Measurements from ENCODE around the gene GLRB. TPM values are rescaled to one million over a fixed set of nuclear protein-coding genes. Genes with fewer than 3 reads are reported as not detected.
"Not testable (repeated sequence)": the region's sequence is repeated elsewhere in the genome, so short reads cannot be mapped to it uniquely, and the experiment has no call there.

The GLRB gene
- total RNA-seq, 2 donors from 2014 or later: 7.9 to 9.7 TPM

GRCh38 chr4:157151711-157152110 is 75.8 kb downstream of the GLRB start:
- no peak for ATAC-seq (ENCODE audit: insufficient number of reproducible peaks, low FRiP score, low read depth)
- no peak overlapping the region for H3K27ac ChIP-seq
- no peak for TF ChIP-seq CTCF (IDR thresholded peaks at IDR 0.05)
- H3K36me3 ChIP-seq: no peaks in the 10 kb centered on the region
- H3K4me1 ChIP-seq (ENCODE audit: control insufficient read depth in 1 of 2, low read depth in 2 of 2): no peaks in the 10 kb centered on the region
- H3K27me3 ChIP-seq (replicated peaks; ENCODE audit: insufficient read depth): no peaks in the 10 kb centered on the region
- no peak for DNase-seq (ENCODE audit: low spot score)
- H3K4me3 ChIP-seq: no peak overlapping the region
- no peaks in the 10 kb centered on the region for H3K9me3 ChIP-seq

GRCh38 chr4:157165935-157166610 is 90.1 kb downstream of the GLRB start:
- no peak for DNase-seq (ENCODE audit: low spot score)
- Histone ChIP-seq H3K36me3 (no peaks in the 10 kb centered on the region), H3K9me3 (no peaks in the 10 kb centered on the region), H3K27ac (no peak overlapping the region), H3K27me3 (replicated peaks; ENCODE audit: insufficient read depth) (no peaks in the 10 kb centered on the region), H3K4me1 (ENCODE audit: control insufficient read depth in 1 of 2, low read depth in 2 of 2) (no peaks in the 10 kb centered on the region), H3K4me3 (no peak overlapping the region)
- no peak for ATAC-seq (ENCODE audit: insufficient number of reproducible peaks, low FRiP score, low read depth)
- no peak for TF ChIP-seq CTCF (IDR thresholded peaks at IDR 0.05)

GRCh38 chr4:157170321-157170720 is 94.4 kb downstream of the GLRB start:
- Histone ChIP-seq H3K4me3 (no peak overlapping the region), H3K9me3 (no peaks in the 10 kb centered on the region), H3K4me1 (ENCODE audit: control insufficient read depth in 1 of 2, low read depth in 2 of 2) (no peaks in the 10 kb centered on the region), H3K27ac (no peak overlapping the region), H3K36me3 (no peaks in the 10 kb centered on the region), H3K27me3 (replicated peaks; ENCODE audit: insufficient read depth) (no peaks in the 10 kb centered on the region)
- no peak for TF ChIP-seq CTCF (IDR thresholded peaks at IDR 0.05)
- DNase-seq (ENCODE audit: low spot score) (no peak), ATAC-seq (ENCODE audit: insufficient number of reproducible peaks, low FRiP score, low read depth) (no peak)

GRCh38 chr4:157172011-157172410 is 96.1 kb downstream of the GLRB start:
- no peak overlapping the region for H3K27ac ChIP-seq
- DNase-seq (ENCODE audit: low spot score) (no peak), ATAC-seq (ENCODE audit: insufficient number of reproducible peaks, low FRiP score, low read depth) (no peak)
- H3K9me3 ChIP-seq: no peaks in the 10 kb centered on the region
- peak; percentile 9 for TF ChIP-seq CTCF (IDR thresholded peaks at IDR 0.05)
- no peak overlapping the region for H3K4me3 ChIP-seq
- no peaks in the 10 kb centered on the region for H3K36me3 ChIP-seq
- no peaks in the 10 kb centered on the region for H3K4me1 ChIP-seq (ENCODE audit: control insufficient read depth in 1 of 2, low read depth in 2 of 2)
- H3K27me3 ChIP-seq (replicated peaks; ENCODE audit: insufficient read depth): no peaks in the 10 kb centered on the region

GRCh38 chr4:157180268-157180667 is 104.3 kb downstream of the GLRB start:
- not testable (repeated sequence) for DNase-seq (ENCODE audit: low spot score); H3K27ac ChIP-seq; H3K4me3 ChIP-seq; H3K4me1 ChIP-seq (ENCODE audit: control insufficient read depth in 1 of 2, low read depth in 2 of 2); ATAC-seq (ENCODE audit: insufficient number of reproducible peaks, low FRiP score, low read depth); H3K36me3 ChIP-seq; H3K27me3 ChIP-seq (replicated peaks; ENCODE audit: insufficient read depth); H3K9me3 ChIP-seq

- no peak for TF ChIP-seq CTCF (IDR thresholded peaks at IDR 0.05)
- Histone ChIP-seq H3K27me3 (replicated peaks; ENCODE audit: insufficient read depth) (no peaks in the 10 kb centered on the region), H3K27ac (no peak overlapping the region), H3K4me3 (no peak overlapping the region), H3K4me1 (ENCODE audit: control insufficient read depth in 1 of 2, low read depth in 2 of 2) (no peaks in the 10 kb centered on the region), H3K9me3 (no peaks in the 10 kb centered on the region), H3K36me3 (no peaks in the 10 kb centered on the region)
- DNase-seq (ENCODE audit: low spot score): no peak
- no peak for ATAC-seq (ENCODE audit: insufficient number of reproducible peaks, low FRiP score, low read depth)
Measured at GRCh38 chr4:157184300-157184699, 108.3 kb downstream of the GLRB start.

Data from thoracic aorta (tissue), 2 donors.